Measurements from ENCODE around the gene CYGB.

CYGB gene

DNA sequence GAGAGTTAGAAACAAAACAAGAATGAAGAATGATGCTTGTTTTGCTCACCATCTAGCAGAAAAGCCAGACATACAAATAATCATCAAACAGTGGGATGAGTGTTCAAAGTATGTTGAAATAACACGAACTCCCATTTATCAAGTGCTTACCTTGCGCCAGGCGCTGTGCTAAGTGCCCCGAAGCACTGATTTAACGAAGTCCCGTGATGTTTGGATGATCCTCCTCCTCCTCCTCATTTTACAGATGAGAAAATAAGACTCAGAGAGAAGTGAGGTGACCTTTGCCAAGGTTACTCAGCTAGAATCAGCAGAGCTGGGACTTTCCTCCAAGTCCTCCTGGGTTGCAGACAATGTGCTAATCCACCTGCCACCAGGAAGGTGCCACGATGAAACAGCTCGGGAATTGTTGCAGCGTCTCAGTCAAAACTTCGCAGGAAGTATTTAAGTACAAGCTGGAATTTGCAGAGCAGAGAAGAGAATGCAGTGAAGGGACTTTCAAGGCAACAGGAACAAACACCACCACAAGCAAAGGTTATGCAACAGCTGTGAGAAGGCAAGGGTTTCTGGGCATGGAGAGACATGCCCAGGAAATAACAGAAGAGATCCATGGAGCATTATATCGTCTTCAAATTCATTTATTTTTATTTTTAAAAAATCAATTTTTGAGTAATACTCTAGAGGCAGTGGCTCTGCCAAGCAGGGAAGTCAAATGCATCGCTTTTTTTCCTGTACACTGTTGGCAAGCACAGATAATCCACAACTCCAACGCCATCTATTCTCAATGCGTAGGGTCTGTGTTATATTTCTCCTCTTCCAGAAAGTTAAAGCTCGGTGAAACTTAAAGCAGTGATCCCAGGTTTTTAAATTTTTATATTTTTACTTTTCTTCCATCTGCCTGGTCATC is 13.5 kb upstream of the CYGB start:
- no peak overlapping the region for H3K4me3 ChIP-seq (ENCODE audit: insufficient read depth, low read depth, low read length)
- no peaks in the 10 kb centered on the region for H3K36me3 ChIP-seq (ENCODE audit: control insufficient read depth, insufficient read depth, low read length)
- no peaks in the 10 kb centered on the region for H3K9me3 ChIP-seq (ENCODE audit: control insufficient read depth, low read length)
- H3K27me3 ChIP-seq (ENCODE audit: control insufficient read depth, insufficient read depth, low read length, poor library complexity, severe bottlenecking) = no peaks in the 10 kb centered on the region
- WGBS, 2 experiments = 85 to 90% methylated on average over 14 to 15 of the region's 15 CpGs
- H3K4me1 ChIP-seq (ENCODE audit: control insufficient read depth, insufficient read depth, low read length) = peaks cover 11% of the 10 kb centered on the region
- H3K27ac ChIP-seq (ENCODE audit: insufficient read depth, low read depth, low read length, poor library complexity, severe bottlenecking) = no peak overlapping the region

- H3K27ac ChIP-seq (ENCODE audit: insufficient read depth, low read depth, low read length, poor library complexity, severe bottlenecking) = no peak overlapping the region
- no peak overlapping the region for H3K4me3 ChIP-seq (ENCODE audit: insufficient read depth, low read depth, low read length)
- WGBS, 2 experiments = 92 to 93% methylated on average over 7 of the region's 7 CpGs
Measured at GRCh38 chr17:76549539-76549938, 12.0 kb upstream of the CYGB start.

GRCh38 chr17:76549215-76549518 is 11.7 kb upstream of the CYGB start:
- WGBS, 2 experiments = 95 to 97% methylated on average over 8 to 9 of the region's 9 CpGs
- no peak overlapping the region for H3K27ac ChIP-seq (ENCODE audit: insufficient read depth, low read depth, low read length, poor library complexity, severe bottlenecking)
- H3K4me1 ChIP-seq (ENCODE audit: control insufficient read depth, insufficient read depth, low read length) = peaks cover 18% of the 10 kb centered on the region

More at GRCh38 chr17:76549539-76549938, 12.0 kb upstream of the CYGB start:
- Histone ChIP-seq H3K4me1 (ENCODE audit: control insufficient read depth, insufficient read depth, low read length) (peaks cover 16% of the 10 kb centered on the region), H3K9me3 (ENCODE audit: control insufficient read depth, low read length) (no peaks in the 10 kb centered on the region), H3K27me3 (ENCODE audit: control insufficient read depth, insufficient read depth, low read length, poor library complexity, severe bottlenecking) (no peaks in the 10 kb centered on the region), H3K36me3 (ENCODE audit: control insufficient read depth, insufficient read depth, low read length) (no peaks in the 10 kb centered on the region)

DNA sequence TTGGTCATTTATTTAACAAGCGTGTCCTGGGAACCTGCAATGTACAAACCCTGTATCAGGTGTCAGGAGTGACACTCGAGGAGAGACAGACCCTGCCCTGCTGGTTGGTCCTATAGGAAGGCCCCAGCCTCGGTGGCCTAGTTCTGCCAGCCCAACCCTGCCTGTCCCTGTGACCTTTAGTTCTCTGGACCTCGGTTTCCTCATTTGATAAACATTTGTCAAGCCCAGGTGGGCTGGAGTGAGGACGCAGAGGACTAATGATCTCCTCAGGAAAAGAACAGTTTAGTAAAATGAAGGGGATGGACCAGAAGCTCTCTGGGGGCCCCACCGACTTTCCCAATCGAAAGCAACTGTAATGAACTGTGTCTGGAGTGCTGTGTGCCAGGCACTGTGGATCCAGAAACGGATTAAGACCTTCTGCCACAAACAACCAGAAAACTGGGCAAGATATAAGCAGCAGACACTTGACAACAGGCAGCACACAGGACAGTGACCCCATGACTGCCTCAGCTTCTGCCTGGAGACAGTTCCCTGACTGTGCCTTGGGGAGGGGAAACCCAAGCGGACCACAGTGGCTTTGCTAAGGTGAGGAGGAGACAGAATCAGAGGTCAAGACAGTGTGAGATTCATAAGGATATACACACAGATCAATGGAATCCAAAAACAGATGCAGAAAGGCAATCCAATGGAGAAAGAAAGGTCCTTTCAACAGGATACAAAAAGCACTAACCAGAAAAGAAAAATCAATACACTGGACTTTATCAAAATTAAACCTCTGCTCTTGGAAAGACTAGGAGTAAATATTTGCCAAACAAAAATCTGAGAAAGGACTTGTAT is 11.1 kb upstream of the CYGB start:
- H3K27me3 ChIP-seq (ENCODE audit: control insufficient read depth, insufficient read depth, low read length, poor library complexity, severe bottlenecking) = peaks cover 4% of the 10 kb centered on the region
- no peaks in the 10 kb centered on the region for H3K9me3 ChIP-seq (ENCODE audit: control insufficient read depth, low read length)
- H3K27ac ChIP-seq (ENCODE audit: insufficient read depth, low read depth, low read length, poor library complexity, severe bottlenecking) = no peak overlapping the region
- WGBS, 2 experiments = 72 to 77% methylated on average over 9 of the region's 9 CpGs
- peaks cover 24% of the 10 kb centered on the region for H3K4me1 ChIP-seq (ENCODE audit: control insufficient read depth, insufficient read depth, low read length)
- no peak overlapping the region for H3K4me3 ChIP-seq (ENCODE audit: insufficient read depth, low read depth, low read length)
- no peaks in the 10 kb centered on the region for H3K36me3 ChIP-seq (ENCODE audit: control insufficient read depth, insufficient read depth, low read length)

More at GRCh38 chr17:76549215-76549518, 11.7 kb upstream of the CYGB start:
- Histone ChIP-seq H3K36me3 (ENCODE audit: control insufficient read depth, insufficient read depth, low read length) (no peaks in the 10 kb centered on the region), H3K4me3 (ENCODE audit: insufficient read depth, low read depth, low read length) (no peak overlapping the region), H3K27me3 (ENCODE audit: control insufficient read depth, insufficient read depth, low read length, poor library complexity, severe bottlenecking) (peaks cover 2% of the 10 kb centered on the region), H3K9me3 (ENCODE audit: control insufficient read depth, low read length) (no peaks in the 10 kb centered on the region)

GRCh38 chr17:76547642-76548202 is 10.2 kb upstream of the CYGB start:
- H3K4me3 ChIP-seq (ENCODE audit: insufficient read depth, low read depth, low read length) = no peak overlapping the region
- H3K27me3 ChIP-seq (ENCODE audit: control insufficient read depth, insufficient read depth, low read length, poor library complexity, severe bottlenecking) = peaks cover 12% of the 10 kb centered on the region
- H3K4me1 ChIP-seq (ENCODE audit: control insufficient read depth, insufficient read depth, low read length) = peaks cover 32% of the 10 kb centered on the region
- no peaks in the 10 kb centered on the region for H3K9me3 ChIP-seq (ENCODE audit: control insufficient read depth, low read length)
- no peaks in the 10 kb centered on the region for H3K36me3 ChIP-seq (ENCODE audit: control insufficient read depth, insufficient read depth, low read length)
- WGBS, 2 experiments = 83 to 90% methylated on average over 2 of the region's 2 CpGs
- H3K27ac ChIP-seq (ENCODE audit: insufficient read depth, low read depth, low read length, poor library complexity, severe bottlenecking) = no peak overlapping the region

DNA sequence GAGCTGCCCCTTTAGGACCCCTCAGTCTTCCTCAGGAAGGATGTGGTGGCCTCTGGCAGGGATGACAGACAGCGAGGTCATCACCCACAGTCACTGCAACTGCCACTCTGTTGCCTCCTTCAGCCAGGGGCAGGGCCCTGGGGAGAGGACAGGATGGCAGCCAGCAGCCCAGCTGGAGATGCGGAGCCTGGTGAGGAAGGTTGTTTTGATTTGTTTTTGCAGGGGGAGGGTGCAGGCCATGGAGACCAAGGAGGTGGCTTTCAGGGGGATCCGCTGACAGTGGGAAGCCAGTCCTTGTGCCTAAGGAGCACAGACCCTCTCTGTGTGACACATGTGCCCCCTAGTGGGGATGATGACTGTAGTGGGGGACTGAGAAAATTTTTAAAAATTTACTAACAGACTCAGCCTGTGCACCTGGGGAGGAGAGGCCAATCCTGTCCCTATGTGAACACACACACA is 9.7 kb upstream of the CYGB start:
- peaks cover 32% of the 10 kb centered on the region for H3K4me1 ChIP-seq (ENCODE audit: control insufficient read depth, insufficient read depth, low read length)
- H3K36me3 ChIP-seq (ENCODE audit: control insufficient read depth, insufficient read depth, low read length) = no peaks in the 10 kb centered on the region
- H3K27ac ChIP-seq (ENCODE audit: insufficient read depth, low read depth, low read length, poor library complexity, severe bottlenecking) = no peak overlapping the region
- H3K9me3 ChIP-seq (ENCODE audit: control insufficient read depth, low read length) = no peaks in the 10 kb centered on the region
- H3K27me3 ChIP-seq (ENCODE audit: control insufficient read depth, insufficient read depth, low read length, poor library complexity, severe bottlenecking) = peaks cover 13% of the 10 kb centered on the region
- H3K4me3 ChIP-seq (ENCODE audit: insufficient read depth, low read depth, low read length) = no peak overlapping the region
- WGBS, 2 experiments = 46 to 47% methylated on average over 3 of the region's 3 CpGs

DNA sequence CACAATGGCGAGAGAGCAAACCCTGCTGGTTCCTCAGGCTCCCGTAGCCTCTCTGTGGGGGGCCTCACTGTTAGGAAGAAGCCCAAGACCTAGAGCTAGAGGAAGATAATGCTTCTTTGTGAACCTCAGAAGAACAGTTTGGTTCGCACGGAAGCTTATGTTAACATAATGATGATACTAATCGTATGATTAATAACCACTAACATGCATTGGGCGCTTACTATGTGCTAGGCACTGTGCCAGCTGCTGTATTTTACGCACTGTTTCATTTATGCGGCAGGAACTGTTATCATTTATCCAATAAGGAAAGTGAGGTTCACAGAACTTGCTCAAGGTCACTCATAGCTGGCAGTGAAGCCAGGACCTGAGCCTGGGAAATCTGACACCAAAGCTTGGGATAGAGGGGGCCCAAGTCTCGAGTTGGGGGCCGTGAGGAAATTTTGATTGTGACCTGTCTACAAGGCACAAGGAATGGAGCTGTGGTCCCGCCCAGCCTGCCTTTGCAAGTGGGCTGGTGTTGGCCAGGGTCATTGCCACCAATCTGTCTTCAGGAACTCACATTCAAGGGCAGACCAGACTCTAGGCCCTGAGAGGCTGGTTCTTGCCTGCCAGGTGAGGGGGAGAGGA is 9.2 kb upstream of the CYGB start:
- Histone ChIP-seq H3K27ac (ENCODE audit: insufficient read depth, low read depth, low read length, poor library complexity, severe bottlenecking) (no peak overlapping the region), H3K9me3 (ENCODE audit: control insufficient read depth, low read length) (no peaks in the 10 kb centered on the region), H3K36me3 (ENCODE audit: control insufficient read depth, insufficient read depth, low read length) (no peaks in the 10 kb centered on the region), H3K4me3 (ENCODE audit: insufficient read depth, low read depth, low read length) (no peak overlapping the region), H3K27me3 (ENCODE audit: control insufficient read depth, insufficient read depth, low read length, poor library complexity, severe bottlenecking) (peaks cover 13% of the 10 kb centered on the region), H3K4me1 (ENCODE audit: control insufficient read depth, insufficient read depth, low read length) (peaks cover 32% of the 10 kb centered on the region)
- 80 to 81% methylated on average over 11 of the region's 11 CpGs for WGBS, 2 experiments

GRCh38 chr17:76545918-76546555 is 8.5 kb upstream of the CYGB start:
- H3K9me3 ChIP-seq (ENCODE audit: control insufficient read depth, low read length) = no peaks in the 10 kb centered on the region
- H3K27me3 ChIP-seq (ENCODE audit: control insufficient read depth, insufficient read depth, low read length, poor library complexity, severe bottlenecking) = peaks cover 13% of the 10 kb centered on the region
- H3K4me1 ChIP-seq (ENCODE audit: control insufficient read depth, insufficient read depth, low read length) = peaks cover 32% of the 10 kb centered on the region
- 63 to 67% methylated on average over 13 of the region's 13 CpGs for WGBS, 2 experiments
- no peak overlapping the region for H3K27ac ChIP-seq (ENCODE audit: insufficient read depth, low read depth, low read length, poor library complexity, severe bottlenecking)
- H3K36me3 ChIP-seq (ENCODE audit: control insufficient read depth, insufficient read depth, low read length) = no peaks in the 10 kb centered on the region
- no peak overlapping the region for H3K4me3 ChIP-seq (ENCODE audit: insufficient read depth, low read depth, low read length)

- no peak overlapping the region for H3K4me3 ChIP-seq (ENCODE audit: insufficient read depth, low read depth, low read length)
- no peaks in the 10 kb centered on the region for H3K36me3 ChIP-seq (ENCODE audit: control insufficient read depth, insufficient read depth, low read length)
- H3K4me1 ChIP-seq (ENCODE audit: control insufficient read depth, insufficient read depth, low read length) = peaks cover 39% of the 10 kb centered on the region
- peaks cover 16% of the 10 kb centered on the region for H3K27me3 ChIP-seq (ENCODE audit: control insufficient read depth, insufficient read depth, low read length, poor library complexity, severe bottlenecking)
- WGBS, 2 experiments = 78% methylated on average over 24 of the region's 24 CpGs
- no peak overlapping the region for H3K27ac ChIP-seq (ENCODE audit: insufficient read depth, low read depth, low read length, poor library complexity, severe bottlenecking)
- H3K9me3 ChIP-seq (ENCODE audit: control insufficient read depth, low read length) = no peaks in the 10 kb centered on the region
Measured at GRCh38 chr17:76544546-76545365, 7.2 kb upstream of the CYGB start.

All from ectodermal cell (in vitro differentiated cells).